Measurements from ENCODE around the gene PIAS4.

Gene PIAS4

GRCh38 chr19:4068047-4068966 lies 60.8 kb downstream of the PIAS4 start:
- in situ Hi-C loops (cut with HindIII; ENCODE audit: low sequenced_read_pairs): no loop called here

- in situ Hi-C loops (cut with HindIII; ENCODE audit: low sequenced_read_pairs): no loop called here
Measured at GRCh38 chr19:4069331-4069959, 61.9 kb downstream of the PIAS4 start.

- in situ Hi-C loops (cut with HindIII; ENCODE audit: low sequenced_read_pairs): no loop called here
Measured at GRCh38 chr19:4071610-4072009, 64.1 kb downstream of the PIAS4 start.

DNA sequence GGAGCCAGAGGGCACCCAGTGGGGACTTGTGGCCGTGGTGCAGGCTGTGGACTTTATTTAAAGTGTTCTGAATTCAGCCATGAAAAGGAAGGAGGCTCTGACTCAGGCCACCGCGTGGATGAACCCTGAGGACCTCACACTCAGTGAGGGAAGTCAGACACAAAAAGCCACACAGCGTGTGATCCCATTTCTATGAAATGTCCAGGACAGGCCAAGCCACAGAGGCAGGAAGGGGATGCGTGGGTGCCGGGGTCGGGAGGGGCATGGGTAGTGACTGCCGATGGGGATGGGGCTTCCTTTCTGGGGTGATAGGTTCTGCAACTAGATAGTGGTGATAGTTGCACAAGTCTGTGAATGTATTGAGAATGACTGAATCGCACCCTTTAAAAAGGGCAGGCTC lies 67.8 kb downstream of the PIAS4 start:
- in situ Hi-C loops (cut with HindIII; ENCODE audit: low sequenced_read_pairs): no loop called here

DNA sequence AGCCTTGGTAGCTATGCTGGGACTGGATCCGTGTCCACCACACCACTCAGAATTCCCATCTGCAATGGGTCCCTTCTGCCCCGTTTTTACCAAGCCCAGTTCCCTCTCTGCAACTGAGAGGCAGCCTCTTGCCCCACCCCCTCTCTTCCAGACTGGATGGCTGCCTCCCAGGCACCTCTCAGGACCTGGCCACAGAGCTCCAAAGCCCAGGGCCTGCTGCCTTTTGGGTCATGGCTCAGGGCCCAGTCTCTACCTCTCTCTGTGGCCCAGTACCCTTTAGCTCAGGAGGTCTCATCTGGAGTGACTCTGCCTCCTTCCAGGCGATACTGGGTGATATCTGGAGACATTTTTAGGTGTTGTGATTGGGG lies 69.5 kb downstream of the PIAS4 start:
- in situ Hi-C loops (cut with HindIII; ENCODE audit: low sequenced_read_pairs): no loop called here

GRCh38 chr19:4077800-4078684 lies 70.5 kb downstream of the PIAS4 start:
- in situ Hi-C loops (cut with HindIII; ENCODE audit: low sequenced_read_pairs): no loop called here

- in situ Hi-C loops (cut with HindIII; ENCODE audit: low sequenced_read_pairs): no loop called here
Measured at GRCh38 chr19:4080473-4080872, 72.9 kb downstream of the PIAS4 start.

GRCh38 chr19:4081441-4082129 lies 74.0 kb downstream of the PIAS4 start:
- in situ Hi-C loops (cut with HindIII; ENCODE audit: low sequenced_read_pairs): no loop called here

DNA sequence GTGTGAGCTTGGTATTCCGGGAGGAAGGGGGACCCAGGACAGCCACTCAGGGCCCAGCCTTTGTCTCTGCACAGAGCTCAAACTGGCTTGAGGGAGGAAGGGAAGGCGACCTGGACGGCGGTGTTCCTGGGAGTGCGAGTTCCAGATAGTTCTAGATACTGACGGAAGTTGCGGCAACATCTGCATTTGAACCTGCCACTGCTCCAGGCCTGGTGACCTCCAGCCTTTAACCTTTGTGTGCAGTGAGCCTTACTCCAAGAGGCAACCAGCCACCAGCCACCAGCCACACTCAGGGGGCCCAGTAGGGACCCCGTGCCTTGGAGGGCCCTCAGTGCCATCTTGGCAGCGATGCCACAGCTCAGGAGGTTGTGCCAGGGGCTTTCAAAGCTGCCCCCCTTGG lies 74.6 kb downstream of the PIAS4 start:
- in situ Hi-C loops (cut with HindIII; ENCODE audit: low sequenced_read_pairs): no loop called here

- in situ Hi-C loops (cut with HindIII; ENCODE audit: low sequenced_read_pairs): no loop called here
Measured at GRCh38 chr19:4083677-4084546, 76.4 kb downstream of the PIAS4 start.

GRCh38 chr19:4084547-4084877 lies 77.0 kb downstream of the PIAS4 start:
- in situ Hi-C loops (cut with HindIII; ENCODE audit: low sequenced_read_pairs): no loop called here

GRCh38 chr19:4086411-4086867 lies 78.9 kb downstream of the PIAS4 start:
- in situ Hi-C loops (cut with HindIII; ENCODE audit: low sequenced_read_pairs): no loop called here

- in situ Hi-C loops (cut with HindIII; ENCODE audit: low sequenced_read_pairs): no loop called here
Measured at GRCh38 chr19:4087787-4088679, 80.5 kb downstream of the PIAS4 start.

DNA sequence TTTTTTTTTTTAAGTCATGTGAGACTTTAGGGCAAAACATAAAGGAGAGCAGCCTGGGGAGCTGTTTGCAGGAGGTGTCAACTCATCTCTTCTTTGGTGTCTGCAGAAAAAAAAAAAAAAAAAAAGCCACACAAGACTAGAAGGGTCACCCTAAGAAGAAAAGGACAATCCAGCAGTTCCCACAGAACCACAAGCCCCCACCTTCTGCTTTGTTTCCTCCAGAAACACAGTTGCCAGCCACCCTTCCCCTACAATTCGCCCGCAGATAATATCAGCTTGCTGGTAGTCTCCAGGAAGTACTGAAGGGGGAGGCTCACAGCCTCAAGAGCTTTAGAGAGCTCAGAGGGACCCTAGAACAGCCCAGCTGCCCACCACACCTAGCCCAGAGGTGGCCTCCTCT lies 81.4 kb downstream of the PIAS4 start:
- in situ Hi-C loops (cut with HindIII; ENCODE audit: low sequenced_read_pairs): no loop called here
